ENCODE data around the gene HTR2C. TPM values are rescaled to one million over a fixed set of nuclear protein-coding genes. Genes with fewer than 3 reads are reported as not detected.
"Not testable (repeated sequence)": the region's sequence is repeated elsewhere in the genome, so short reads cannot be mapped to it uniquely, and the experiment has no call there.

Gene HTR2C
- total and polyA plus RNA-seq, 8 donors = not detected

DNA sequence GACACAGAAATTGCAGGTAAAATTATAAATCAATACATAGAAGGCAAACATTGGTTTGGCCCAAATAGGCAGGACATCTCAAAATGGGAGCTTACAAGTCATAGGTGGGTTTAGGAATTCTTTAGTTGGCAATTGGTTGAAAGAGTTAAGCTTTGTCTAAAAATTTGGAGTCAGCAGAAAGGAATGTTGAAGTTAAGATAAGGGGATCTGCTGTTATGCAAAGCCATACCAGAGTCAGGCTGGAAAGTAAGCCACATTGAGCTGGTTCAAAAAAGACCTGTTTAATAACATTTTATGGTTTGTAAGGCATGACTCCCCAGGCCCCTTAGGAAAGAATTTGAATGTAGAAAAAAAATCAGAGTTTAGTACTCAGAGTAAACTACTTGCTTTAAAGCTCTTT lies 341.0 kb downstream of the HTR2C start:
- intact Hi-C loops (cut with DNase I; ENCODE audit: low total_unique reads) = no loop called here
- H3K4me1 ChIP-seq = no peaks in the 10 kb centered on the region
- TF ChIP-seq CTCF (IDR thresholded peaks at IDR 0.05) = no peak
- no peak for TF ChIP-seq POLR2A (IDR thresholded peaks at IDR 0.05)
- no peak for TF ChIP-seq EP300 (IDR thresholded peaks at IDR 0.05)
- TF ChIP-seq POLR2AphosphoS5 (IDR thresholded peaks at IDR 0.05) = no peak
- no peak overlapping the region for H3K27ac ChIP-seq
- no peaks in the 10 kb centered on the region for H3K27me3 ChIP-seq
- no peaks in the 10 kb centered on the region for H3K9me3 ChIP-seq
- DNase-seq = peak in 1 of 2 donors; percentile 5
- H3K4me3 ChIP-seq = no peak overlapping the region
- H3K36me3 ChIP-seq = no peaks in the 10 kb centered on the region

GRCh38 chrX:114930227-114930626 lies 346.3 kb downstream of the HTR2C start:
- Histone ChIP-seq H3K4me1 (no peaks in the 10 kb centered on the region), H3K4me3 (no peak overlapping the region), H3K36me3 (no peaks in the 10 kb centered on the region), H3K27ac (no peak overlapping the region), H3K9me3 (peaks cover 0 to 23% (median 13%) of the 10 kb centered on the region in 4 donors), H3K27me3 (no peaks in the 10 kb centered on the region)
- no peak for DNase-seq
- TF ChIP-seq CTCF (IDR thresholded peaks at IDR 0.05) (no peak), POLR2AphosphoS5 (IDR thresholded peaks at IDR 0.05) (no peak), POLR2A (IDR thresholded peaks at IDR 0.05) (no peak), EP300 (IDR thresholded peaks at IDR 0.05) (no peak)
- intact Hi-C loops (cut with DNase I; ENCODE audit: low total_unique reads) = no loop called here

GRCh38 chrX:114932550-114932949 lies 348.7 kb downstream of the HTR2C start:
- no peak overlapping the region for H3K27ac ChIP-seq
- H3K36me3 ChIP-seq = no peaks in the 10 kb centered on the region
- no peak overlapping the region for H3K4me3 ChIP-seq
- intact Hi-C loops (cut with DNase I; ENCODE audit: low total_unique reads) = no loop called here
- no peak for DNase-seq
- H3K9me3 ChIP-seq = peaks cover 0 to 23% (median 13%) of the 10 kb centered on the region in 4 donors
- WGBS, 5 donors = 65 to 95% (median 81%) methylated on average over 1 of the region's 1 CpG
- no peak for TF ChIP-seq EP300 (IDR thresholded peaks at IDR 0.05)
- TF ChIP-seq POLR2A (IDR thresholded peaks at IDR 0.05) = no peak
- no peak for TF ChIP-seq CTCF (IDR thresholded peaks at IDR 0.05)
- TF ChIP-seq POLR2AphosphoS5 (IDR thresholded peaks at IDR 0.05) = no peak
- no peaks in the 10 kb centered on the region for H3K27me3 ChIP-seq
- H3K4me1 ChIP-seq = no peaks in the 10 kb centered on the region

DNA sequence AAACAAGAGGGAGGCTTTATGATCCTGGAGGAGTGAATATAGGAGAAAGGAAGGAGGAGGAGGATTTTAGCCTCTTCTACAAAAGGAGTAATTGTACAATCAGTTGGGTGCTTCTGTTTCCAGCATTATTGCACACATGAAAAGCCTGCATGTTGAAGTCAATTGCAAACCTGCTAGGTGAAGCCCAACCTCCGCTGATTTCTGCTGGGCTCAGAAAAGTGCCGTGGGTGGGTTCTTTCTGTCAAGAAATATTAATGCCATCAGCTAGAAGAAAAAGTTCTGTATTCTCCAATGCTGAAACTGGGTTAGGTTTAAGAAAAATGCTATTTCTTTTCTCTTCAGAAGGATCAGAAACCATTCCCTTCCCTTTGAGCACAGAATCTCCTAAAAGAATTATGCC lies 349.4 kb downstream of the HTR2C start:
- H3K4me3 ChIP-seq; intact Hi-C loops (cut with DNase I; ENCODE audit: low total_unique reads); H3K27me3 ChIP-seq; H3K4me1 ChIP-seq; H3K27ac ChIP-seq; H3K36me3 ChIP-seq; DNase-seq: not testable (repeated sequence)
- peaks cover 0 to 23% (median 13%) of the 10 kb centered on the region in 4 donors for H3K9me3 ChIP-seq
- 57 to 72% (median 64%) methylated on average over 2 of the region's 2 CpGs for WGBS, 5 donors

- H3K27me3 ChIP-seq; H3K4me3 ChIP-seq; intact Hi-C loops (cut with DNase I; ENCODE audit: low total_unique reads); H3K4me1 ChIP-seq; H3K36me3 ChIP-seq; H3K27ac ChIP-seq; DNase-seq: not testable (repeated sequence)
- 79 to 88% (median 82%) methylated on average over 3 of the region's 3 CpGs for WGBS, 5 donors
- H3K9me3 ChIP-seq = peaks cover 0 to 17% (median 8%) of the 10 kb centered on the region in 4 donors
Measured at GRCh38 chrX:114937090-114937489, 353.2 kb downstream of the HTR2C start.

GRCh38 chrX:114952696-114953095 lies 368.8 kb downstream of the HTR2C start:
- TF ChIP-seq POLR2AphosphoS5 (IDR thresholded peaks at IDR 0.05) (no peak), EP300 (IDR thresholded peaks at IDR 0.05) (no peak), POLR2A (IDR thresholded peaks at IDR 0.05) (no peak), CTCF (IDR thresholded peaks at IDR 0.05) (no peak)
- DNase-seq = no peak
- WGBS, 5 donors = 75 to 96% (median 83%) methylated on average over 2 of the region's 2 CpGs; no CpG with 5 or more reads in 1 of the 5 donors
- intact Hi-C loops (cut with DNase I; ENCODE audit: low total_unique reads) = no loop called here
- H3K4me3 ChIP-seq = no peak overlapping the region
- H3K36me3 ChIP-seq = no peaks in the 10 kb centered on the region
- no peak overlapping the region for H3K27ac ChIP-seq
- no peaks in the 10 kb centered on the region for H3K9me3 ChIP-seq
- H3K27me3 ChIP-seq = no peaks in the 10 kb centered on the region
- no peaks in the 10 kb centered on the region for H3K4me1 ChIP-seq

Data from stomach (tissue), 9 donors.